HepG2 (cell line): ENCODE measurements around the gene SIVA1. TPM values are rescaled to one million over a fixed set of nuclear protein-coding genes. Genes with fewer than 3 reads are reported as not detected.

ENCODE experiments used
- FIP1L1 ChIP-seq: fragments of 200-400 bp; formaldehyde crosslinking; IDR thresholded peaks from 2 replicates; pipeline ENCODE4 v1.6.1; 2018; ENCODE audit warnings: low read depth, mild to moderate bottlenecking, low read length, moderate library complexity, borderline replicate concordance; ENCODE audit not compliant: insufficient read depth
- HIVEP1 ChIP-seq: sonication (generic); formaldehyde crosslinking; IDR thresholded peaks from 2 replicates; pipeline ENCODE4 v1.4.0; 2020; ENCODE audit warnings: mild to moderate bottlenecking, missing genetic modification reagents
- ISX ChIP-seq: sonication (generic); formaldehyde crosslinking; conservative IDR thresholded peaks from 2 replicates; pipeline ENCODE4 v1.5.0; 2020; ENCODE audit warnings: missing genetic modification reagents
- KLF11 ChIP-seq: IDR thresholded peaks from 2 replicates; pipeline ENCODE4 v1.6.1; 2016; ENCODE audit warnings: missing compliant biosample characterization
- MEIS2 ChIP-seq: sonication (generic); formaldehyde crosslinking; IDR thresholded peaks from 2 replicates; pipeline ENCODE4 v1.9.0; 2021; ENCODE audit warnings: mild to moderate bottlenecking, missing genetic modification reagents
- PRPF4 ChIP-seq: fragments of 200-400 bp; formaldehyde crosslinking; IDR thresholded peaks from 2 replicates; pipeline ENCODE4 v1.6.1; 2016; ENCODE audit warnings: low read length, low read depth; ENCODE audit not compliant: poor library complexity, severe bottlenecking
- SAFB2 ChIP-seq: sonication (generic); formaldehyde crosslinking; IDR thresholded peaks from 2 replicates; pipeline ENCODE4 v1.5.1; 2020; ENCODE audit warnings: missing genetic modification reagents, low read depth, mild to moderate bottlenecking, borderline replicate concordance
- TARDBP ChIP-seq: sonication (generic); formaldehyde crosslinking; IDR thresholded peaks from 2 replicates; pipeline ENCODE4 v1.8.0; 2022; ENCODE audit warnings: mild to moderate bottlenecking, missing genetic modification reagents
- ZBTB20 ChIP-seq: sonication (generic); formaldehyde crosslinking; IDR thresholded peaks from 2 replicates; pipeline ENCODE4 v1.8.1; 2023; ENCODE audit warnings: missing genetic modification reagents, low read depth, mild to moderate bottlenecking, borderline replicate concordance
- ZNF101 ChIP-seq: sonication (generic); formaldehyde crosslinking; IDR thresholded peaks from 2 replicates; pipeline ENCODE4 v1.4.0; 2020; ENCODE audit warnings: mild to moderate bottlenecking, low read depth, missing genetic modification reagents, borderline replicate concordance
- ZNF547 ChIP-seq: sonication (generic); formaldehyde crosslinking; IDR thresholded peaks from 2 replicates; pipeline ENCODE4 v1.5.1; 2020; ENCODE audit warnings: mild to moderate bottlenecking, missing genetic modification reagents
- polyA plus RNA-seq, 8 experiments: library from polyadenylated mRNA; depleted of rRNA in 3 of 8; stranded (reverse) in 7 of 8; unstranded in 1 of 8; fragments of >200 nt; fragmentation: Illumina TruSeq in 4 of 8; extraction: Trizol in 4 of 8; gene quantifications; 2 replicates each; pipeline versions ENCODE4 v1.2.1 to v1.2.3, GENCODE V29; 2011 to 2016; ENCODE audit warnings: low read depth in 4 of 8, missing spikeins in 1 of 8, mixed read lengths in 1 of 8; ENCODE audit not compliant: insufficient read depth in 1 of 8
- total RNA-seq, 5 experiments: library from RNA; depleted of rRNA; stranded (reverse); fragments of >200 nt; fragmentation: Illumina TruSeq; extraction: Trizol; gene quantifications; 2 replicates each; pipeline ENCODE4 v1.2.3, GENCODE V29; 2016; ENCODE audit warnings: low read depth in 1 of 5
- TF ChIP-seq, protein P1 (sequence below): sonication (generic); formaldehyde crosslinking; IDR thresholded peaks from 2 replicates; pipeline ENCODE4 v1.4.0; 2020; ENCODE audit warnings: missing genetic modification reagents, borderline replicate concordance
- TF ChIP-seq, protein P2 (sequence below): sonication (generic); formaldehyde crosslinking; IDR thresholded peaks from 2 replicates; pipeline ENCODE4 v1.4.0; 2020; ENCODE audit warnings: missing genetic modification reagents, borderline replicate concordance
- TF ChIP-seq, protein P3 (sequence below): sonication (generic); formaldehyde crosslinking; IDR thresholded peaks from 2 replicates; pipeline ENCODE4 v1.9.0; 2021; ENCODE audit warnings: missing genetic modification reagents, mild to moderate bottlenecking, borderline replicate concordance
- TF ChIP-seq, protein P4 (sequence below): sonication (generic); formaldehyde crosslinking; IDR thresholded peaks from 2 replicates; pipeline ENCODE4 v1.8.0; 2022; ENCODE audit warnings: missing genetic modification reagents, mild to moderate bottlenecking, moderate library complexity, borderline replicate concordance
- TF ChIP-seq, protein P5 (sequence below): sonication (generic); formaldehyde crosslinking; IDR thresholded peaks from 2 replicates; pipeline ENCODE4 v1.8.1; 2023; ENCODE audit warnings: missing genetic modification reagents, inconsistent platforms, borderline replicate concordance
- TF ChIP-seq, protein P6 (sequence below): sonication (generic); formaldehyde crosslinking; IDR thresholded peaks from 2 replicates; pipeline ENCODE4 v1.5.0; 2020; ENCODE audit warnings: mild to moderate bottlenecking, missing genetic modification reagents

Gene SIVA1
- total and polyA plus RNA-seq, 2 of the 13 experiments (the other 11 are each of a cell fraction or from before 2014, with no cell fraction given) = 123 to 186 TPM

DNA sequence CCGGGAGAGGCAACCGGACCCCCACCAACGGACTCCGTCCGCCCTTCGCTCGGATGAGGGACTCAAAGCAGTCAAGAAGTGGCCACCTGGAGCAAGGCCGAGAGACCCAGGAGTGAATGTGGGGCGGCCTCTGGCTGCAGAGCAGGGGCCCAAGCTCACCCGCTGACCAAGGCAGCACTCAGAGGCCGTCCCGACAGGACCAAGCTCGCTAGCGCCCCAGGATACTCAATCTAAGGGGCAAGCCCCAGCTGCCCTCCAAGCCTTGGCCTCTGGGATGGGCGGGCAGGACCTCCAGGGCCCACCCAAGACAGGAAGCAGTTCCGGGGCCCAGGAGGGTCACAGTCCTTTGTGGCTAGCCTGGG, 41.7 kb downstream of the SIVA1 start (continued):
- TF ChIP-seq, protein P1, sequence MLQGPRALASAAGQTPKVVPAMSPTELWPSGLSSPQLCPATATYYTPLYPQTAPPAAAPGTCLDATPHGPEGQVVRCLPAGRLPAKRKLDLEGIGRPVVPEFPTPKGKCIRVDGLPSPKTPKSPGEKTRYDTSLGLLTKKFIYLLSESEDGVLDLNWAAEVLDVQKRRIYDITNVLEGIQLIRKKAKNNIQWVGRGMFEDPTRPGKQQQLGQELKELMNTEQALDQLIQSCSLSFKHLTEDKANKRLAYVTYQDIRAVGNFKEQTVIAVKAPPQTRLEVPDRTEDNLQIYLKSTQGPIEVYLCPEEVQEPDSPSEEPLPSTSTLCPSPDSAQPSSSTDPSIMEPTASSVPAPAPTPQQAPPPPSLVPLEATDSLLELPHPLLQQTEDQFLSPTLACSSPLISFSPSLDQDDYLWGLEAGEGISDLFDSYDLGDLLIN = no peak
- no peak for TF ChIP-seq ZNF547 (CRISPR knock-in tag)
- TF ChIP-seq KLF11 (CRISPR knock-in tag) = no peak
- TF ChIP-seq SAFB2 (CRISPR knock-in tag) = no peak
- TF ChIP-seq, protein P2, sequence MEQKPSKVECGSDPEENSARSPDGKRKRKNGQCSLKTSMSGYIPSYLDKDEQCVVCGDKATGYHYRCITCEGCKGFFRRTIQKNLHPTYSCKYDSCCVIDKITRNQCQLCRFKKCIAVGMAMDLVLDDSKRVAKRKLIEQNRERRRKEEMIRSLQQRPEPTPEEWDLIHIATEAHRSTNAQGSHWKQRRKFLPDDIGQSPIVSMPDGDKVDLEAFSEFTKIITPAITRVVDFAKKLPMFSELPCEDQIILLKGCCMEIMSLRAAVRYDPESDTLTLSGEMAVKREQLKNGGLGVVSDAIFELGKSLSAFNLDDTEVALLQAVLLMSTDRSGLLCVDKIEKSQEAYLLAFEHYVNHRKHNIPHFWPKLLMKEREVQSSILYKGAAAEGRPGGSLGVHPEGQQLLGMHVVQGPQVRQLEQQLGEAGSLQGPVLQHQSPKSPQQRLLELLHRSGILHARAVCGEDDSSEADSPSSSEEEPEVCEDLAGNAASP (CRISPR knock-in tag) = no peak
- TF ChIP-seq TARDBP (CRISPR knock-in tag) = no peak
- TF ChIP-seq, protein P3, sequence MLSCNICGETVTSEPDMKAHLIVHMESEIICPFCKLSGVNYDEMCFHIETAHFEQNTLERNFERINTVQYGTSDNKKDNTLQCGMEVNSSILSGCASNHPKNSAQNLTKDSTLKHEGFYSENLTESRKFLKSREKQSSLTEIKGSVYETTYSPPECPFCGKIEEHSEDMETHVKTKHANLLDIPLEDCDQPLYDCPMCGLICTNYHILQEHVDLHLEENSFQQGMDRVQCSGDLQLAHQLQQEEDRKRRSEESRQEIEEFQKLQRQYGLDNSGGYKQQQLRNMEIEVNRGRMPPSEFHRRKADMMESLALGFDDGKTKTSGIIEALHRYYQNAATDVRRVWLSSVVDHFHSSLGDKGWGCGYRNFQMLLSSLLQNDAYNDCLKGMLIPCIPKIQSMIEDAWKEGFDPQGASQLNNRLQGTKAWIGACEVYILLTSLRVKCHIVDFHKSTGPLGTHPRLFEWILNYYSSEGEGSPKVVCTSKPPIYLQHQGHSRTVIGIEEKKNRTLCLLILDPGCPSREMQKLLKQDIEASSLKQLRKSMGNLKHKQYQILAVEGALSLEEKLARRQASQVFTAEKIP (CRISPR knock-in tag) = no peak
- TF ChIP-seq PRPF4 = no peak
- no peak for TF ChIP-seq FIP1L1
- no peak for TF ChIP-seq MEIS2
- TF ChIP-seq, protein P4, sequence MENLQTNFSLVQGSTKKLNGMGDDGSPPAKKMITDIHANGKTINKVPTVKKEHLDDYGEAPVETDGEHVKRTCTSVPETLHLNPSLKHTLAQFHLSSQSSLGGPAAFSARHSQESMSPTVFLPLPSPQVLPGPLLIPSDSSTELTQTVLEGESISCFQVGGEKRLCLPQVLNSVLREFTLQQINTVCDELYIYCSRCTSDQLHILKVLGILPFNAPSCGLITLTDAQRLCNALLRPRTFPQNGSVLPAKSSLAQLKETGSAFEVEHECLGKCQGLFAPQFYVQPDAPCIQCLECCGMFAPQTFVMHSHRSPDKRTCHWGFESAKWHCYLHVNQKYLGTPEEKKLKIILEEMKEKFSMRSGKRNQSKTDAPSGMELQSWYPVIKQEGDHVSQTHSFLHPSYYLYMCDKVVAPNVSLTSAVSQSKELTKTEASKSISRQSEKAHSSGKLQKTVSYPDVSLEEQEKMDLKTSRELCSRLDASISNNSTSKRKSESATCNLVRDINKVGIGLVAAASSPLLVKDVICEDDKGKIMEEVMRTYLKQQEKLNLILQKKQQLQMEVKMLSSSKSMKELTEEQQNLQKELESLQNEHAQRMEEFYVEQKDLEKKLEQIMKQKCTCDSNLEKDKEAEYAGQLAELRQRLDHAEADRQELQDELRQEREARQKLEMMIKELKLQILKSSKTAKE (CRISPR knock-in tag) = no peak
- TF ChIP-seq, protein P5, sequence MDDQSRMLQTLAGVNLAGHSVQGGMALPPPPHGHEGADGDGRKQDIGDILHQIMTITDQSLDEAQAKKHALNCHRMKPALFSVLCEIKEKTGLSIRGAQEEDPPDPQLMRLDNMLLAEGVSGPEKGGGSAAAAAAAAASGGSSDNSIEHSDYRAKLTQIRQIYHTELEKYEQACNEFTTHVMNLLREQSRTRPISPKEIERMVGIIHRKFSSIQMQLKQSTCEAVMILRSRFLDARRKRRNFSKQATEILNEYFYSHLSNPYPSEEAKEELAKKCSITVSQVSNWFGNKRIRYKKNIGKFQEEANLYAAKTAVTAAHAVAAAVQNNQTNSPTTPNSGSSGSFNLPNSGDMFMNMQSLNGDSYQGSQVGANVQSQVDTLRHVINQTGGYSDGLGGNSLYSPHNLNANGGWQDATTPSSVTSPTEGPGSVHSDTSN (CRISPR knock-in tag) = no peak
- TF ChIP-seq ZNF101 (CRISPR knock-in tag) = no peak
- TF ChIP-seq, protein P6, sequence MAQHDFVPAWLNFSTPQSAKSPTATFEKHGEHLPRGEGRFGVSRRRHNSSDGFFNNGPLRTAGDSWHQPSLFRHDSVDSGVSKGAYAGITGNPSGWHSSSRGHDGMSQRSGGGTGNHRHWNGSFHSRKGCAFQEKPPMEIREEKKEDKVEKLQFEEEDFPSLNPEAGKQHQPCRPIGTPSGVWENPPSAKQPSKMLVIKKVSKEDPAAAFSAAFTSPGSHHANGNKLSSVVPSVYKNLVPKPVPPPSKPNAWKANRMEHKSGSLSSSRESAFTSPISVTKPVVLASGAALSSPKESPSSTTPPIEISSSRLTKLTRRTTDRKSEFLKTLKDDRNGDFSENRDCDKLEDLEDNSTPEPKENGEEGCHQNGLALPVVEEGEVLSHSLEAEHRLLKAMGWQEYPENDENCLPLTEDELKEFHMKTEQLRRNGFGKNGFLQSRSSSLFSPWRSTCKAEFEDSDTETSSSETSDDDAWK (CRISPR knock-in tag) = no peak
- TF ChIP-seq HIVEP1 (CRISPR knock-in tag) = 0 out of 2 replicates have a peak, but pooled peaks have one; percentile 9
- 0 out of 2 replicates have a peak, but pooled peaks have one; percentile 32 for TF ChIP-seq ISX (CRISPR knock-in tag)
- no peak for TF ChIP-seq ZBTB20 (CRISPR knock-in tag)
- TF ChIP-seq, all 625 proteins: peak for 35
